GM19468 (cell line): Measurements from ENCODE around the gene FBLN1.
"Not testable (repeated sequence)": the region's sequence is repeated elsewhere in the genome, so short reads cannot be mapped to it uniquely, and the experiment has no call there.

Source experiments
- ATAC-seq: cut with Tn5 transposase; IDR thresholded peaks from one replicate; pipeline ENCODE4 v1.9.1; 2021; ENCODE audit warnings: mild to moderate bottlenecking, moderate library complexity, moderate number of reproducible peaks; ENCODE audit not compliant: unreplicated experiment; ENCODE audit errors: extremely low read depth

Gene FBLN1

GRCh38 chr22:45560761-45561160, 58.1 kb downstream of the FBLN1 start:
- ATAC-seq = not testable (repeated sequence)

- ATAC-seq = no peak
Measured at GRCh38 chr22:45562102-45562501, 59.4 kb downstream of the FBLN1 start.

- no peak for ATAC-seq
Measured at GRCh38 chr22:45562537-45563361, 60.1 kb downstream of the FBLN1 start.

GRCh38 chr22:45563362-45564040, 60.8 kb downstream of the FBLN1 start:
- no peak for ATAC-seq

GRCh38 chr22:45564349-45565030, 61.8 kb downstream of the FBLN1 start:
- ATAC-seq = no peak

GRCh38 chr22:45565171-45565570, 62.5 kb downstream of the FBLN1 start:
- no peak for ATAC-seq

- ATAC-seq = no peak
Measured at GRCh38 chr22:45565973-45566372, 63.3 kb downstream of the FBLN1 start.

- ATAC-seq = no peak
Measured at GRCh38 chr22:45568213-45568612, 65.5 kb downstream of the FBLN1 start.

GRCh38 chr22:45571089-45571488, 68.4 kb downstream of the FBLN1 start:
- no peak for ATAC-seq

- ATAC-seq = no peak
Measured at GRCh38 chr22:45572444-45572843, 69.8 kb downstream of the FBLN1 start.

- no peak for ATAC-seq
Measured at GRCh38 chr22:45574069-45574703, 71.5 kb downstream of the FBLN1 start.

- ATAC-seq = no peak
Measured at GRCh38 chr22:45575173-45575572, 72.5 kb downstream of the FBLN1 start.

GRCh38 chr22:45575607-45576272, 73.1 kb downstream of the FBLN1 start:
- ATAC-seq = no peak

- no peak for ATAC-seq
Measured at GRCh38 chr22:45576273-45576625, 73.6 kb downstream of the FBLN1 start.

- ATAC-seq = no peak
Measured at GRCh38 chr22:45576730-45577464, 74.2 kb downstream of the FBLN1 start.

GRCh38 chr22:45577746-45578523, 75.3 kb downstream of the FBLN1 start:
- ATAC-seq = no peak

GRCh38 chr22:45578524-45579147, 76.0 kb downstream of the FBLN1 start:
- no peak for ATAC-seq

GRCh38 chr22:45579306-45579705, 76.6 kb downstream of the FBLN1 start:
- ATAC-seq = no peak
